B cell (primary cell): ENCODE data around the gene NUP85.

ENCODE experiments used
- EZH2 ChIP-seq: IDR thresholded peaks from 2 replicates; pipeline ENCODE4 v1.6.1; 2012; ENCODE audit warnings: borderline replicate concordance, low read depth, mild to moderate bottlenecking, moderate library complexity, low read length; ENCODE audit not compliant: insufficient read depth, poor library complexity, severe bottlenecking
- TF ChIP-seq, protein P1 (sequence below): fragments of 200-600 bp; IDR thresholded peaks from one replicate; pipeline ENCODE4 v1.8.0; 2022; ENCODE audit warnings: antibody characterized with exemption, mild to moderate bottlenecking

DNA sequence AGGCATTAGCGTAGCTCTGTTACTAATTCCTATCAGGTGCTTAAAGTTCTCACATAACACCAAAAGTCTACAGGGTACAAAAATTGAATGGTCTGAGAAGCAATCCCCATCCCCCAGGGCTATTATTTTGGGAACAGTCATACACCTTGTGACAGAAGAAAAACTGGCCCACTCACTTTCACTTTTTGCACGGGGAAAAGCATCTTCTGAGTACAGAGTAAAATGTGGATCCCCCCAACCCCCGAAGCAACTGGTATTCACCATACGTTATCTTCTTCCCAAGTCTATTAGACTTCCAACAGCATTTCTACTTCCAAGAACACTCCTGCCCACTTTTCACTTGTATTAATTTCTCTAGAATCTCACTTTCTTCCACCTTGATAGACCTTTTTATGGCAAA, 44.1 kb downstream of the NUP85 start:
- TF ChIP-seq, protein P1, sequence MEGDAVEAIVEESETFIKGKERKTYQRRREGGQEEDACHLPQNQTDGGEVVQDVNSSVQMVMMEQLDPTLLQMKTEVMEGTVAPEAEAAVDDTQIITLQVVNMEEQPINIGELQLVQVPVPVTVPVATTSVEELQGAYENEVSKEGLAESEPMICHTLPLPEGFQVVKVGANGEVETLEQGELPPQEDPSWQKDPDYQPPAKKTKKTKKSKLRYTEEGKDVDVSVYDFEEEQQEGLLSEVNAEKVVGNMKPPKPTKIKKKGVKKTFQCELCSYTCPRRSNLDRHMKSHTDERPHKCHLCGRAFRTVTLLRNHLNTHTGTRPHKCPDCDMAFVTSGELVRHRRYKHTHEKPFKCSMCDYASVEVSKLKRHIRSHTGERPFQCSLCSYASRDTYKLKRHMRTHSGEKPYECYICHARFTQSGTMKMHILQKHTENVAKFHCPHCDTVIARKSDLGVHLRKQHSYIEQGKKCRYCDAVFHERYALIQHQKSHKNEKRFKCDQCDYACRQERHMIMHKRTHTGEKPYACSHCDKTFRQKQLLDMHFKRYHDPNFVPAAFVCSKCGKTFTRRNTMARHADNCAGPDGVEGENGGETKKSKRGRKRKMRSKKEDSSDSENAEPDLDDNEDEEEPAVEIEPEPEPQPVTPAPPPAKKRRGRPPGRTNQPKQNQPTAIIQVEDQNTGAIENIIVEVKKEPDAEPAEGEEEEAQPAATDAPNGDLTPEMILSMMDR: no peak
- TF ChIP-seq EZH2: no peak
